ENCODE data around the gene NFIA.

The NFIA gene

DNA sequence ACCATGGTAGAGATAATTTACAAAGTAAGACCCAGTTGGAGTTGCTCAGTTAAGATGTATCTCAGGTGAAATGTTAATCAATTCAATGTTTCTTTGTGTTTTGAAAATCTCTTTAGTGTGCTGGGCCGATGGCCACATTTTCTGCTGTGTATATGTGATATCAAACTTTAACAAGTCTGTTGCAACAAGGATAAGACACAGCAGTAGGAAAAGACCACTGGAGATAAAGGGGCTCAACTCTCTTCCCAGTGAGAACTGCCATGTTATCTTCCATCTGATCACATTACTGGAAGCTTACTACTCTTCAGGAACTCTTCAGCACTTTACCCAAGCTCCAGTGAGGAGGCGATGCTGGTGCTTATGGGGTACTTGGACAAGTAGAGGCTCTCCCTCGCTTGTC is 227.7 kb downstream of the NFIA start:
- DNase-seq (ENCODE audit: low spot score): no peak
- no peak overlapping the region for H3K4me3 ChIP-seq
- H3K27ac ChIP-seq: no peak overlapping the region
- TF ChIP-seq, protein P1, sequence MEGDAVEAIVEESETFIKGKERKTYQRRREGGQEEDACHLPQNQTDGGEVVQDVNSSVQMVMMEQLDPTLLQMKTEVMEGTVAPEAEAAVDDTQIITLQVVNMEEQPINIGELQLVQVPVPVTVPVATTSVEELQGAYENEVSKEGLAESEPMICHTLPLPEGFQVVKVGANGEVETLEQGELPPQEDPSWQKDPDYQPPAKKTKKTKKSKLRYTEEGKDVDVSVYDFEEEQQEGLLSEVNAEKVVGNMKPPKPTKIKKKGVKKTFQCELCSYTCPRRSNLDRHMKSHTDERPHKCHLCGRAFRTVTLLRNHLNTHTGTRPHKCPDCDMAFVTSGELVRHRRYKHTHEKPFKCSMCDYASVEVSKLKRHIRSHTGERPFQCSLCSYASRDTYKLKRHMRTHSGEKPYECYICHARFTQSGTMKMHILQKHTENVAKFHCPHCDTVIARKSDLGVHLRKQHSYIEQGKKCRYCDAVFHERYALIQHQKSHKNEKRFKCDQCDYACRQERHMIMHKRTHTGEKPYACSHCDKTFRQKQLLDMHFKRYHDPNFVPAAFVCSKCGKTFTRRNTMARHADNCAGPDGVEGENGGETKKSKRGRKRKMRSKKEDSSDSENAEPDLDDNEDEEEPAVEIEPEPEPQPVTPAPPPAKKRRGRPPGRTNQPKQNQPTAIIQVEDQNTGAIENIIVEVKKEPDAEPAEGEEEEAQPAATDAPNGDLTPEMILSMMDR (IDR thresholded peaks at IDR 0.05): no peak

DNA sequence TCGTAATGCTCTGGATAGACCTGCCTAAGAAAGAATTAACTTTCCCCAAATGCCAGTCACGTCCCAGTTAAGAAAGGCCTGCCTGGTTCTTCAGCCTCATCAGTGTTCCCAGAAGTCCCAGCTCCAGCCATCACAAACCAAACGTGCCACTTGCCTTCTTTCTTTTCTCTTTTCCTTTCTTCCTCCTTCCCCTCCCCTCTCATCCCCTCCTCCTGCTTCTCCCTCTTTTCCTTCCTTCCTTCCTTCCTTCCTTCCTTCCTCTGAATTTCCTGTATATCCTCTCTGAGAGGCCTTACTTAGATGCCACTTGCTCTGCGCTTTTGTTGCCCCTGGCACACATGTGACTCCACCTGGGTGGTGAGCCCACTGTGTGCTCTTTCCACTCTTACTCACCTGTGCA is 228.2 kb downstream of the NFIA start:
- TF ChIP-seq, protein P1 (IDR thresholded peaks at IDR 0.05): no peak
- Histone ChIP-seq H3K27ac (no peak overlapping the region), H3K4me3 (no peak overlapping the region)
- no peak for DNase-seq (ENCODE audit: low spot score)

DNA sequence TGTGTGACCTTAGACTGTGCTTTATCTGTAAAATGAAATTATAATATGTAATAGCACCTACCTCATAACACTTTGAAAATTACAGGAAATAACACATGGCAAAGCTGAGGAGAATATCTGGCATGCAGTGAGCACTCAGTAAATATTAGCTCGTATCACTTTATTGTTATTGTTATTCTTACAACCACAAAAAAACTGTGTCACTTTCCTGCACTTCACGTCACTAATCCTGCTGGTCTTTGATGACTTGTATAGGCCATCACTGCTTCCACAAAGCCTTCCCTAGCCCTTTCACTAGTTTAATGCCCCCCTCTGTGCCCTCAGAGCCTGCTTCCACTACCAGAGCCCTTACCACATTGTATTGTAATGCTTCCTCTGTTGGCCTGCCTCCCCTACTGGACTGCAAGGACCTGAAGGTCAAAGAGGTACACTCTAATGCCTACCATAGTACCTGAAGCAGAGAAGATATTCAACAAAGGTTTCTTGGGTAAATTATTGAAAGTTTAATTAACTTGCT is 231.6 kb downstream of the NFIA start:
- Histone ChIP-seq H3K4me3 (no peak overlapping the region), H3K27ac (no peak overlapping the region)
- TF ChIP-seq, protein P1 (IDR thresholded peaks at IDR 0.05): no peak

DNA sequence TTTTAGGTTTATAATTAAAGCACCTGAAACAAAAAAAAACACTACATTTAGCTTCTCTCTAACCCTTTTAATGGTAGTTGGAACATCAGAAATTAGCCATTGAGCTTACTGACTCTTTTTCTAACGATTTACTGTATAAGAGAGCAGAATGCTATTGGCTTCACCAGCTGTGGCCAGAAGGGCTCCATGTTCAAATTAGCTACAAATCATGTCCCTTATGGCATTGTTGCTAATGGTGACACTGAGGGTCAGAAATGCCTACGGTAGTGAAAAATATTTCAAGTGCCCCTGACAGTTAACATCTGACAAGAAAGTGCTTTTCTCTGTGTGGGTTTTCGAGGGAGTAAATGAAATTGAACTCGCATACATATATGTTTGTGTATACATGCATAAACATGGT is 232.7 kb downstream of the NFIA start:
- Histone ChIP-seq H3K4me3 (no peak overlapping the region), H3K27ac (no peak overlapping the region)
- TF ChIP-seq, protein P1 (IDR thresholded peaks at IDR 0.05): no peak
- DNase-seq (ENCODE audit: low spot score): no peak

More for the DNA sequence above, 231.6 kb downstream of the NFIA start:
- no peak for DNase-seq (ENCODE audit: low spot score)

DNA sequence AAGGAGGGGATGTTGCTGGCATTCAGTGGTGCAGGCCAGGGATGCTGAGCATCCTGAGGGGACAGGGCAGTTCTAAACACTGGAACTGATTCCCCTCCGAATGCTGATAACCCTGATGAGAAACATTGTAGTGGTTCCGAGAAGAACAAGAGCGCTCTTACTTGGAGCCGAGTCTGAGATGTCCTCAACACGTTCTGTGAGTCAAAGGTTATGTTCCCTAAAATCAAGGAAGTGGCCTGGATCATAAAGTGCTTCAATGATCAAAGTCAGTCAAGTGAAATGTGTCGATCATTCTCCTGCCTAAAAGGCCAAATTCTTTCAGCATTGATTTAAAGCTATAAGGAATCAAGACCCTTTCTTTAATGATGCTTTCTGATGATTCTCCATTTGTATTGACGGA is 234.1 kb downstream of the NFIA start:
- H3K27ac ChIP-seq: peak overlapping the region in 1 of 2 donors; percentile 2
- H3K4me3 ChIP-seq: no peak overlapping the region
- TF ChIP-seq, protein P1 (IDR thresholded peaks at IDR 0.05): no peak
- no peak for DNase-seq (ENCODE audit: low spot score)

DNA sequence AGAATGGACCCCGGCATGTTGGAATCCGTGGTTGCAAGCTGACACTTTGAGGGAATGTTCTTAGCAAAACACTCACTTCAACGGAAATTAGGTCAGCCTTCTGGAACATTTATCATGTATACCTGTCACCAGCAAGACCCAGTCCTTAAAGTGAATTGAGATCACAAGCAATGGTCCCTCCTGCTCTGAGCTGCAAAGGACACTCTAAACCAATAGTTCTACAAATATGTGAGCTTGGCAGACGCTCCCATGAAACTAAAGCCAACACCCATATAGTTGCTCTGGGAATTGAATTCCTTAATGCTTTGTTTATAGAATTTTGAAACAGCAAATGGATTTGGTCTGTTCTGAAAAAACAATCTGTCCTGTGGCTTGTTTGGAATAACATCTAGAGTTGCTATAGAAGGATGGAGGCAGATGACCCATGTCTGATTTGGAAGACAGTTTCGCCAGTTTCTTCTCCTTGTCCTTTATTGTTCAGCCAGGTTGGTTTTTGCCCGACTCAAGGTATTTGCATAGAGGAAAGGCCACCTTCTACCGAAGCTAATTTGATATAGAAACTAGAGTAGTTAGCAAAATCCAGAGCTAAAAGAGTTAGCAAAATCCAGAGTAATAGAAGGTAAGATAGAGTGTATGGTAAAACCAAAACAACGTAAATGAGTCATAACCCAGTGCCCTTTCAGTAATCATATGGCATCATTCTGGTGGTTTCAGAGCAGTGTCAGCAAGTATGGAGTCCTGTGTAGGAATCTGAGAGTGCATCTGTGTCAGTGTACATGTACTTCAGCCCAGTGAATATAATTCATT is 236.2 kb downstream of the NFIA start:
- Histone ChIP-seq H3K27ac (peak overlapping the region; percentile 47 to 85), H3K4me3 (peak overlapping the region; percentile 48)
- no peak for DNase-seq (ENCODE audit: low spot score)
- TF ChIP-seq, protein P1 (IDR thresholded peaks at IDR 0.05): no peak

DNA sequence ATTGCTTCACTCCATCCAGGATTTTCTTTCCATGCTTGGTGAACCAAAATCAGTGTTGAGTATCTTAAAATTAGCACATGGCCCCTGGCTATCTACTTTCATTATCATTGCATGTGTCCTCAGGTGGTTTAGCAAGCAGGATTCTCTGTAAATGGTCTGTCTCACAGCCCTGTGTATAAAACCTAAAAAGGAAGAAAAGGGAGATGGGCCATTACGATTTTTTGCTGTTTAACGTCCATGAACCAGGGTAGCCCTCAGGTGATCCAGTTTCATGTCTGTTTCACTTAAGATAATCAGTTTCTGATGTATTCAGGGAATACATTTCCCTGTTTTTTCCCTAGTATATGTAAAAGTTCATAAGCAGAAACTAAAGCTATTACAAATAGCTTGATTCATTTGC is 238.2 kb downstream of the NFIA start:
- no peak for DNase-seq (ENCODE audit: low spot score)
- H3K27ac ChIP-seq: no peak overlapping the region
- TF ChIP-seq, protein P1 (IDR thresholded peaks at IDR 0.05): no peak
- no peak overlapping the region for H3K4me3 ChIP-seq

All from coronary artery (tissue), 2 donors.